Neural cell (in vitro differentiated cells): ENCODE data around the gene DUSP5. TPM values are rescaled to one million over a fixed set of nuclear protein-coding genes. Genes with fewer than 3 reads are reported as not detected.

Experiments
- H2AFZ ChIP-seq: fragments of 200-600, 300-800 bp; sonication (generic), shearing (Covaris generic); 2 replicates; pipeline ENCODE4 v1.6.0; 2014; ENCODE audit warnings: low read depth, mild to moderate bottlenecking, antibody characterized with exemption, low read length, moderate library complexity
- H3F3A ChIP-seq: fragments of 200-600 bp; shearing (Covaris generic); 2 replicates; pipeline ENCODE4 v1.6.1; 2016; ENCODE audit warnings: mild to moderate bottlenecking, moderate library complexity, mixed read lengths, antibody characterized with exemption, low read length; ENCODE audit not compliant: insufficient read depth, poor library complexity, severe bottlenecking
- H3K27ac ChIP-seq: fragments of 200-600, 300-800 bp; sonication (generic), shearing (Covaris generic); 2 replicates; pipeline ENCODE4 v1.5.1; 2014; ENCODE audit warnings: mild to moderate bottlenecking, low read length, moderate library complexity
- H3K27me3 ChIP-seq: fragments of 300-800, 200-600 bp; sonication (generic), shearing (Covaris generic); 2 replicates; pipeline ENCODE4 v1.6.0; 2014; ENCODE audit warnings: mild to moderate bottlenecking, low read depth, low read length, moderate library complexity; ENCODE audit not compliant: insufficient read depth
- H3K36me3 ChIP-seq: fragments of 300-800, 200-600 bp; sonication (generic), shearing (Covaris generic); 2 replicates; pipeline ENCODE4 v1.5.1; 2014; ENCODE audit warnings: mild to moderate bottlenecking, antibody characterized with exemption, low read length, moderate library complexity; ENCODE audit not compliant: insufficient read depth
- H3K4me2 ChIP-seq: fragments of 300-800, 200-600 bp; sonication (generic), shearing (Covaris generic); 2 replicates; pipeline ENCODE4 v1.6.0; 2014; ENCODE audit warnings: mild to moderate bottlenecking, low read length
- H3K4me3 ChIP-seq: fragments of 300-800, 200-600 bp; sonication (generic), shearing (Covaris generic); 2 replicates; pipeline ENCODE4 v1.5.1; 2014; ENCODE audit warnings: mild to moderate bottlenecking, low read length, moderate library complexity
- H3K79me2 ChIP-seq: fragments of 200-600 bp; shearing (Covaris generic); replicated peaks from 2 replicates; pipeline ENCODE4 v1.6.0; 2014; ENCODE audit warnings: mild to moderate bottlenecking, low read length, moderate library complexity; ENCODE audit not compliant: insufficient read depth
- H3K9ac ChIP-seq: fragments of 300-800, 200-600 bp; sonication (generic), shearing (Covaris generic); 2 replicates; pipeline ENCODE4 v1.6.1; 2016; ENCODE audit warnings: mild to moderate bottlenecking, low read length, mixed read lengths
- H3K9me2 ChIP-seq: fragments of 200-600 bp; shearing (Covaris generic); 2 replicates; pipeline ENCODE4 v1.6.1; 2016; ENCODE audit warnings: mild to moderate bottlenecking, low read length, mixed read lengths; ENCODE audit not compliant: insufficient read depth
- H3K9me3 ChIP-seq: fragments of 200-600, 300-800 bp; sonication (generic), shearing (Covaris generic); 2 replicates; pipeline ENCODE4 v1.6.1; 2016; ENCODE audit warnings: mild to moderate bottlenecking, mixed run types, low read length, moderate library complexity, mixed read lengths
- H4K20me1 ChIP-seq: fragments of 200-600 bp; shearing (Covaris generic); 2 replicates; pipeline ENCODE4 v1.6.1; 2016; ENCODE audit warnings: mild to moderate bottlenecking, mixed run types; ENCODE audit not compliant: insufficient read depth
- CTCF ChIP-seq: fragments of 450-650 bp; IDR thresholded peaks from 2 replicates; pipeline ENCODE4 v1.5.1; 2014; ENCODE audit warnings: antibody characterized with exemption, mild to moderate bottlenecking, moderate library complexity; ENCODE audit not compliant: poor library complexity, severe bottlenecking
- EP300 ChIP-seq: fragments of 450-650 bp; conservative IDR thresholded peaks from 2 replicates; pipeline ENCODE4 v1.6.1; 2014; ENCODE audit warnings: antibody characterized with exemption, mild to moderate bottlenecking, moderate library complexity; ENCODE audit not compliant: poor library complexity, severe bottlenecking
- EZH2 ChIP-seq: fragments of 200-600, 300-800 bp; shearing (Covaris generic), sonication (generic); IDR thresholded peaks from 2 replicates; pipeline ENCODE4 v1.6.1; 2014; ENCODE audit warnings: antibody characterized with exemption, low read length, borderline replicate concordance, mild to moderate bottlenecking; ENCODE audit not compliant: insufficient read depth, poor library complexity, severe bottlenecking
- MXI1 ChIP-seq: fragments of 450-650 bp; conservative IDR thresholded peaks from 2 replicates; pipeline ENCODE4 v1.6.1; 2014; ENCODE audit warnings: antibody characterized with exemption, mild to moderate bottlenecking; ENCODE audit not compliant: poor library complexity, severe bottlenecking
- POLR2AphosphoS5 ChIP-seq: IDR thresholded peaks from 2 replicates; pipeline ENCODE4 v1.6.1; 2012
- RAD21 ChIP-seq: fragments of 450-650 bp; conservative IDR thresholded peaks from 2 replicates; pipeline ENCODE4 v1.6.1; 2014; ENCODE audit warnings: antibody characterized with exemption, mild to moderate bottlenecking, moderate library complexity
- REST ChIP-seq: IDR thresholded peaks from 2 replicates; pipeline ENCODE4 v1.6.1; 2012; ENCODE audit warnings: borderline replicate concordance
- SMC3 ChIP-seq: fragments of 450-650 bp; conservative IDR thresholded peaks from 2 replicates; pipeline ENCODE4 v1.6.1; 2014; ENCODE audit warnings: antibody characterized with exemption, mild to moderate bottlenecking, moderate library complexity; ENCODE audit not compliant: poor library complexity
- TAF1 ChIP-seq: IDR thresholded peaks from 2 replicates; pipeline ENCODE4 v1.6.1; 2012; ENCODE audit warnings: low read depth
- polyA plus RNA-seq: library from polyadenylated mRNA; depleted of rRNA; stranded (reverse); fragments of >200 nt; gene quantifications from 2 replicates; pipeline ENCODE4 v1.2.3, GENCODE V29; 2014

DUSP5 gene
- polyA plus RNA-seq, 1 donor from 2014 or later: 2.2 TPM

DNA sequence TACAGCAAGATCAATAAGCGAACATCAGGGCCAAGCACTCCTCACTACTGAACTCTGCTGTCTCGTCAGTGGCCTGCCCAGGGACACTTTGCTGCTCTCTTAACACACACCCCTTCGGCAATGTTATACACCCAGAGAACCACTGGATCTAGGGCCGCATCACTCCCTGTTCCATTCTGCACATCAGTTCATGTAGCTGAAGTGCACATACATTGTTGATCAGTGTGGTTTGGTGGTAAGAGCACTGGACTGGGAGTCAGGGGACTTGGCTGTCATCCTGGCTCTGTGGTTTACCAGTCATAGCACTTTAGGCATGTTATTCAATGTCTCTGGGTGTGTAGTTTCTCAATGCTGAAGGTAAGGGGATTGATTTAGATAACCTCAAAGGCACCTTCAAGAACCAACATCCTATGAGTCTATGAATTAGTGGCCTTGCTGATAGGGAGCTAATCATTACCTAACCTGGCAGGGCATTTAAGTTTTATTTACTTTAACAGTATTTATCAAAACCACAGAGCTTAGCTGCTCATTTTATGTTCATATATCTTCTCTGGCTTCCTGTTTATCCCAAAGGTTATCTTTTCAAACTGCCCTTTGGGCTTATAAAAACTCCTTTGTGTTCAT is 24.8 kb downstream of the DUSP5 start:
- H3K9me3 ChIP-seq: no peaks in the 10 kb centered on the region
- H2AFZ ChIP-seq: no peak overlapping the region
- H3K27me3 ChIP-seq: no peaks in the 10 kb centered on the region
- no peaks in the 10 kb centered on the region for H3K9me2 ChIP-seq
- H3K36me3 ChIP-seq: no peaks in the 10 kb centered on the region
- TF ChIP-seq EP300 (no peak), CTCF (no peak), POLR2AphosphoS5 (no peak), REST (no peak), MXI1 (no peak), TAF1 (no peak)
- H3K27ac ChIP-seq: no peak overlapping the region
- no peak overlapping the region for H3K4me2 ChIP-seq
- no peaks in the 10 kb centered on the region for H3F3A ChIP-seq
- no peaks in the 10 kb centered on the region for H4K20me1 ChIP-seq
- H3K79me2 ChIP-seq: no peaks in the 10 kb centered on the region
- no peak overlapping the region for H3K9ac ChIP-seq
- H3K4me3 ChIP-seq: no peak overlapping the region

DNA sequence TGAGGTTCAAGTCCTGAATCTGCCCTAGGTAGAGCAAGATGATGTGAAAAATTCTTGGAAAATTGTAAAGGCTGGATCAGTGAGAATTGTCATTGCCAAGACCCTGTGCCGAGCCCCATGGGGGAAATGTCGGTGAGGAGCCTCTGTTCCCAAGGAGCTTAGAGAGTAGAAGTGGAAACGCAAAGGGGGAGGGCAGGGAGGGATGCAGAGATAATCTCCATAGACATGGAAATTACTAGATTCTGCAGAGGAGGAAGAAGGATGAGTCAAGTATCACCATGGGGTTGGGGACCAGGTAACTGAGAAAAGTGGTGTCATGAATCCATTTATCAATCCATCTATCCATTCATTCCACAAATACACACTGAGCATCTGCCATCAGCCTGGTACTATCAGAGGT is 26.0 kb downstream of the DUSP5 start:
- Histone ChIP-seq H3K4me2 (no peak overlapping the region), H2AFZ (no peak overlapping the region)

GRCh38 chr10:110524179-110524858 is 26.6 kb downstream of the DUSP5 start:
- no peak overlapping the region for H3K4me3 ChIP-seq
- no peak overlapping the region for H3K9ac ChIP-seq
- H3K27me3 ChIP-seq: no peaks in the 10 kb centered on the region
- no peak overlapping the region for H3K4me2 ChIP-seq
- no peaks in the 10 kb centered on the region for H3K9me3 ChIP-seq
- no peak overlapping the region for H3K27ac ChIP-seq
- no peaks in the 10 kb centered on the region for H3F3A ChIP-seq
- TF ChIP-seq EZH2 (no peak), MXI1 (no peak), REST (no peak), POLR2AphosphoS5 (no peak), TAF1 (no peak), EP300 (no peak), CTCF (no peak), SMC3 (no peak), RAD21 (no peak)
- no peaks in the 10 kb centered on the region for H3K79me2 ChIP-seq
- no peak overlapping the region for H2AFZ ChIP-seq
- H3K36me3 ChIP-seq: no peaks in the 10 kb centered on the region
- H4K20me1 ChIP-seq: no peaks in the 10 kb centered on the region
- H3K9me2 ChIP-seq: no peaks in the 10 kb centered on the region

More for the DNA sequence above, 26.0 kb downstream of the DUSP5 start:
- Histone ChIP-seq H4K20me1 (no peaks in the 10 kb centered on the region), H3K9ac (no peak overlapping the region), H3K4me3 (no peak overlapping the region), H3F3A (no peaks in the 10 kb centered on the region), H3K27me3 (no peaks in the 10 kb centered on the region), H3K27ac (no peak overlapping the region), H3K79me2 (no peaks in the 10 kb centered on the region), H3K36me3 (no peaks in the 10 kb centered on the region), H3K9me2 (no peaks in the 10 kb centered on the region), H3K9me3 (no peaks in the 10 kb centered on the region)
- no peak for TF ChIP-seq SMC3
